Activated CD8-positive, alpha-beta T cell treated with anti-CD3 and anti-CD28 coated beads for 36 hours (primary cell): ENCODE results near the gene LPP. TPM values are rescaled to one million over a fixed set of nuclear protein-coding genes. Genes with fewer than 3 reads are reported as not detected.

Source experiments
- ATAC-seq: fragments of 200-7000 bp; cut with Tn5 transposase; one replicate; pipeline ENCODE4 v1.10.0; 2021; ENCODE audit warnings: mild to moderate bottlenecking, moderate library complexity
- CTCF ChIA-PET: fragments of 350-600 bp; sonication (Branson Sonifier 250); formaldehyde crosslinking; loops from one replicate; lab custom pipeline; 2021; ENCODE audit warnings: antibody characterized with exemption; lab: Charles Lee
- POLR2A ChIA-PET: fragments of 350-600 bp; sonication (Branson Sonifier 250); formaldehyde crosslinking; loops from one replicate; lab custom pipeline; 2021; ENCODE audit warnings: antibody characterized with exemption; lab: Charles Lee
- DNase-seq: peaks from one replicate; pipeline ENCODE4 v3.0.0-alpha.2; 2020
- H3K27ac Mint-ChIP-seq: one replicate; pipeline ENCODE4 v1.8.0; 2021; ENCODE audit warnings: mild to moderate bottlenecking, mixed read lengths
- H3K27me3 Mint-ChIP-seq: one replicate; pipeline ENCODE4 v1.8.0; 2021; ENCODE audit warnings: mixed read lengths
- H3K36me3 Mint-ChIP-seq: one replicate; pipeline ENCODE4 v1.8.0; 2021; ENCODE audit warnings: low read depth, mixed read lengths
- H3K4me1 Mint-ChIP-seq: one replicate; pipeline ENCODE4 v1.8.0; 2021; ENCODE audit warnings: low read depth, mixed read lengths
- H3K4me3 Mint-ChIP-seq: one replicate; pipeline ENCODE4 v1.8.0; 2021; ENCODE audit warnings: mild to moderate bottlenecking, moderate library complexity, mixed read lengths
- H3K9me3 Mint-ChIP-seq: one replicate; pipeline ENCODE4 v1.8.0; 2021; ENCODE audit warnings: mixed read lengths
- CTCF ChIP-seq: fragments of 200-600 bp; IDR thresholded peaks from one replicate; pipeline ENCODE4 v1.8.0; 2022; ENCODE audit warnings: antibody characterized with exemption, mild to moderate bottlenecking
- intact Hi-C: fragments of 100-400 bp; cut with micrococcal nuclease; formaldehyde crosslinking; loops from one replicate; pipeline ENCODE4 v1.10.0; 2022
- total RNA-seq, 2 experiments: library from RNA; stranded (reverse); gene quantifications; one replicate each; pipeline ENCODE4 v1.2.3, GENCODE V29; 2021

Gene LPP
- total RNA-seq, 2 experiments from 2014 or later = 16.4 to 22.6 TPM

DNA sequence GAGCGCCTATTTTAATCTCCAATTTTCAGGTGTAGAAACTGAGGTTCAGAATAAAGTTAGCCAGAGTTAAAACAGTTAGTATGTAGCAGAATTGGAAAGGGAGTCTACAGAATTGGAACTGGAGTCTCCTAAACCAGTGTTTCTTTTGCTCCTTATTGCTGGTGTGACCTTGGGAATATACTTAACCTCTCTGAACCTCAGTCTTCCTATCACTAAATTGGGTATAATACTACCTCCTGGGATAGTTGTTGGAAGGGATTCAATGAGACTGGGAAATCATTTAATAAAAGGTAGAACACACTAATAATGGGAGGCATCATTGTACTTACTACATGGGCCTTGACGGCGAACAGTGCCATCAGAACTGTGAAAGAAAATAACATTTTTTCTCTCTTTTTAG, 55.1 kb downstream of the LPP start:
- no peak for ATAC-seq
- Mint-ChIP-seq H3K4me3 (no peak overlapping the region), H3K9me3 (no peaks in the 10 kb centered on the region), H3K27ac (no peak overlapping the region), H3K36me3 (peaks cover 11% of the 10 kb centered on the region), H3K27me3 (no peaks in the 10 kb centered on the region), H3K4me1 (peaks cover 6% of the 10 kb centered on the region)
- TF ChIP-seq CTCF = no peak
- DNase-seq = no peak
- ChIA-PET POLR2A (no interaction called here), CTCF (interaction anchor here (2.7 kb wide), 1 partner anchor 468 kb away, joined by 8 read pairs; no protein-coding TSS in a partner anchor)
- intact Hi-C loops = no loop called here

GRCh38 chr3:188209740-188210139, 55.8 kb downstream of the LPP start:
- Mint-ChIP-seq H3K27ac (no peak overlapping the region), H3K27me3 (no peaks in the 10 kb centered on the region), H3K4me1 (peaks cover 9% of the 10 kb centered on the region), H3K4me3 (no peak overlapping the region), H3K36me3 (peaks cover 11% of the 10 kb centered on the region), H3K9me3 (no peaks in the 10 kb centered on the region)
- no peak for TF ChIP-seq CTCF
- ATAC-seq (no peak), DNase-seq (no peak)
- ChIA-PET CTCF (no interaction called here), POLR2A (no interaction called here)
- intact Hi-C loops = no loop called here

DNA sequence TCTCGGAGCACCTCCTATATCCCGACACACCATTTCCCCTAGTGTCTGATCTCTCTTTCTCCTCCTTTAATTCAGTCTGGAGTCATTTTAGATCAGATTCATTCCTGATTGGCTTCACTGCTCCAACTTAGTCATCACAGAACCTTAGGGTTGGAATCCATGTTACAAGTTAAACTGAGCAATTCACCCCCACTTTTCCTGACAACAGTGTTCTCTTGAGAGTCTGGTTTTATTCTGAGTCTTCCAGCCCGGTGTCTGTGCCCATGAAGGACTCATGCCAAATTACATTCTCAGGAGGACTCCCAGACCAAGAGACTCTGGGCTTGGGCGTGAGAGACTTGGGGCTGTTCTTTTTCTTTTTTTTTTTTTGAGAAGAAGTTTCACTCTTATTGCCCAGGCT, 57.5 kb downstream of the LPP start:
- CTCF ChIA-PET = interaction anchor here (0.9 kb wide), 1 partner anchor 34 kb away, joined by 3 read pairs; no protein-coding TSS in a partner anchor
- intact Hi-C loops = no loop called here
- peaks cover 11% of the 10 kb centered on the region for H3K36me3 Mint-ChIP-seq

GRCh38 chr3:188212308-188212969, 58.5 kb downstream of the LPP start:
- ChIA-PET POLR2A (no interaction called here), CTCF (no interaction called here)
- ATAC-seq = no peak
- no peak for DNase-seq
- Mint-ChIP-seq H3K27me3 (no peaks in the 10 kb centered on the region), H3K4me3 (no peak overlapping the region), H3K9me3 (no peaks in the 10 kb centered on the region), H3K36me3 (peaks cover 11% of the 10 kb centered on the region), H3K27ac (no peak overlapping the region), H3K4me1 (peaks cover 20% of the 10 kb centered on the region)
- intact Hi-C loops = no loop called here
- TF ChIP-seq CTCF = no peak

More for the DNA sequence above, 57.5 kb downstream of the LPP start:
- no peaks in the 10 kb centered on the region for H3K9me3 Mint-ChIP-seq
- H3K4me3 Mint-ChIP-seq = no peak overlapping the region
- H3K27me3 Mint-ChIP-seq = no peaks in the 10 kb centered on the region
- no peak for DNase-seq
- ATAC-seq = no peak
- peaks cover 12% of the 10 kb centered on the region for H3K4me1 Mint-ChIP-seq
- H3K27ac Mint-ChIP-seq = no peak overlapping the region
- no peak for TF ChIP-seq CTCF
- POLR2A ChIA-PET = interaction anchor here (1.3 kb wide), 1 partner anchor 470 kb away, joined by 3 read pairs; no protein-coding TSS in a partner anchor

DNA sequence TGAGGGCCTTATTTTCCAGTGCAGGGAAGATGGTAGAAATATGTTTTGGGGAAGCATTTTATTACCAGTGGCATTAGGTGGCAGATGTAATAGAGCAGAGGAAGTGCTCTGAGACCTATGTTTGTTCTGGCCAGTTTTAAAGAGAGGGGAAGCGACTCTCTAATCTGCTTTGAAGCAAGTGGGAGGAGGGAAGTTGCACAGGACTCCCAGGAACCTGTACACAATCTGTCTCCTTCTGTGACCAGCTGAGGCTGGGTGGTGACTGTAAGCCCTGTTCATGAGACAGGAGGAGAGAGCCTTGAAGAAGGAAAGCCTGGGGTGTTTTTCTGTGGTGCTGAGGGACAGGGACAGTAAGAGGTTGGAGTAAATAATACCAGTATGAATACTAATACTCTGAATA, 60.5 kb downstream of the LPP start:
- no peak for ATAC-seq
- TF ChIP-seq CTCF = no peak
- intact Hi-C loops = no loop called here
- no peaks in the 10 kb centered on the region for H3K27me3 Mint-ChIP-seq
- ChIA-PET CTCF (interaction anchor here (1.5 kb wide), 1 partner anchor 500 kb away, joined by 3 read pairs; no protein-coding TSS in a partner anchor), POLR2A (interaction anchor here (1.0 kb wide), 1 partner anchor 9 kb away, joined by 3 read pairs; no protein-coding TSS in a partner anchor)
- H3K36me3 Mint-ChIP-seq = peaks cover 7% of the 10 kb centered on the region
- H3K27ac Mint-ChIP-seq = no peak overlapping the region
- H3K4me3 Mint-ChIP-seq = no peak overlapping the region
- no peak for DNase-seq
- H3K9me3 Mint-ChIP-seq = no peaks in the 10 kb centered on the region
- peaks cover 21% of the 10 kb centered on the region for H3K4me1 Mint-ChIP-seq
